ENCODE results near the gene OR52D1.
A peak's percentile ranks its signal among the peaks of the same experiment; 100 is the strongest.

OR52D1 gene

DNA sequence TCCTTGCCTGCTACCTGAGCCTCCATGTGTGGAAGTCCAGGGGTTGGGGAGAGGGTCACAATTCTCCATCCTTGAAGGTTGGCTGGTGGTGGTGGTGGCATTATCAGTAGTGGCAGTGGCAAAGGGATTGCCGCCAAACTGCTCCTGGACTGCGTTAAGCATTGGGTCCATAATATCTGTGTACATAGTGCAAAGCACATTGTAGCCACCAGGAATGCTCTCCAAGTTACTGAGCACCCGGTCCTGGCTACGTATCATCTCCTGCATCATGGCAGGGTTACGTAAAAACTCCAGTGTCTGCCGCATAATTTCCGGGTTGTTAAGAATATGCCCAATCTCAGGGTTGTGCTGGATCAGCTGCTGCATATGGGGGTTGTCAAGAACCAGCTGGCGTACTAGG is 20.1 kb downstream of the OR52D1 start:
- no peak for DNase-seq

DNA sequence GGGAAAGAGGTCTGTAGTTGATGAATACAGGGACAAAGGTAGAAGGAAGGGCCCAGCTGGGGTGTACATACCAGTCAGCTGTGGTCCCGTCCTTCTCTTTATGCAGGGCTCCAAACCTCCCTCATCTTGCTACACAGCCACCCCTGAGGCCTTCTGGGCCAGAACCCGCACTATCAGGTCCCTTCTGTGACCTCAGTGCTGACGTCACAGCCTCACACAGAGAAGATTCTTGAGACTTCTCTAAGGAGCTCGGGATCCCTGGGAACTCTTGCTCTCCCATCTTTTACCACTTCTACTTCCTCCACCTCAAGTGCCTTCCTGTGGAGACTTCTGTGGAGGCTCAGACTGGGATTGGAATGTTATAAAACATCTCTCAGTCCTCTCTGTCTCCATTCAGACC is 21.3 kb downstream of the OR52D1 start, which contains the start of gene UBQLN3:
Gene UBQLN3, minus strand, starts transcription at position 155 of the 400 bp plus-strand sequence. CDS start 399 bp downstream, outside the sequence.
- no peak for DNase-seq
- intact Hi-C loops (cut with DNase I): no loop called here

More for the DNA sequence above, 20.1 kb downstream of the OR52D1 start:
- intact Hi-C loops (cut with DNase I): no loop called here

DNA sequence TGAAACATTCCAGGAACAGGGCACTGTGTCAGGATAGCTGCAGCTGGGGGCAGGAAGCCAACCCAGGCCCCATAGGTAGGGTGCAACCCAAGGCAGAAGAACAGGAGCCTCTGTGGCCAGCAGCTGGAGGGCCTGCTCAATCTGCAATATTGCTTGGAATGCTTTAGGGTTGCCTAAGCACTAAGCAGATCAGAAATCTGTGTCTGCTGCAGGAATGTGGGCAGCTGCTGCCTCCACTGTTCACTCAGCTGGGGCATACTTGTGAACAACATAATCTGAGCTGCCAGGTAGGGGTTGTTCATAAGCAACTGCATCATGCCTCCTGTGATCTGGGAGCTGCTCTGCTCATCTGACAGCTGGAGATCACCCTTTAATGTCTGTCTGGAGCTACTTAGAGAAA is 26.4 kb downstream of the OR52D1 start:
- no peak for DNase-seq
- intact Hi-C loops (cut with DNase I): no loop called here

DNA sequence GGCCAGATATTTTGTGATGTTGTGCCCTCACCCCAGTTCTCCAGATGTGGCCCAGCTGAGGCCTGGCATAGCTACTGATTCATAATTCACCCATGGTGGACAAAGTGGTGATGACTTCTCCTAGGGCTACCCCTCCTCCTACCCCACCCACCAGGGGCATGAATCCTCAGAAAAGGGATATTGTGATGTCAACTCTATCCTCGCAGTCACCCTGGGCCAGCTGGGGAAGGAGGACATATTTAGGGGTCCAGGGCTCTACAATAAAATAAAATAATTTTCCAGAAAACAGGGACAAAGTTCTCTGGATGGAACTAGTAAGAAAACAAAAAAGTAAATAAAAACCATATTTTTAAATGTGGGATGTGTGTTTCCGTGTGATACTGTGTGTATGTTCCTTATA is 28.1 kb downstream of the OR52D1 start, which contains the start of gene UBQLNL:
Gene UBQLNL, minus strand, starts transcription at position 101 of the 400 bp plus-strand sequence. CDS start 258 bp downstream, outside the sequence.
- DNase-seq: no peak
- intact Hi-C loops (cut with DNase I): no loop called here

DNA sequence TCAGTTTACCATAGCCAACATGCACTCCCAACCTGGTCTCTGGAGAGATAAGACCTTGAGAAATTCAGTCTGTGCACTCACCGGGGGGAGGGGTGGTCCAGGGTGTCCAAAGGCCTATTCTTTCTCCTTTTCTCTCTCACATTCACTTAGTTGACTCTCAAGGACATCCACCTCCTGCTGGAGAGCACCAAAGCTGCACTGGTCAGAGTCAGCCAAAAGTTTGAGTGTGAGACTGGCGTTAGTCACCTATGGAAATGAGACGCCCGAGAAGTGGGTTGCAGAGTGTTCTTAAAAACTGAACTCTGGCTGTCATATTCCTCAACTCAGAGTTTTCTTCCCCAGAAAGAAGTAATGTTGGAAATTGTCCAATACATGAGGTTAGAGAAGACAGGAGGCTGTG is 33.1 kb downstream of the OR52D1 start:
- no peak for DNase-seq
- intact Hi-C loops (cut with DNase I): no loop called here

DNA sequence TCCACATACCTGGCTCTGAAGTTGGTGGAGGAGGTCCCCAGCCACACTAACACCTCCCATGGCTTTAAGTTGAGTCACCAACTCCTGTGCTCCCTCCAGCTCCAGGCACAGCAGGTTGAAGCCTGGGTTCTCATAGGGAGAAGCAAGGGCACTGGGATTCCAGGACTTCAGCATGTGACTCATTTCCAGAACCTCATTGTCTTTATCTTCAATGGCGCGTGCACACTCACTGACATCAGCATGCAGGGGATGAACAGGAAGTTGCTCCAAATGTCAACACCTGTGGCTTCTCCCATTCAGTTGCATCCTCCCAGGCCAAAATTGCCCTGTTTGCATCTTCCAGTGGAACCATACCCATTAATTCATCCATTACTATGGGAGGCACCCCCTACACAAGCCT is 33.8 kb downstream of the OR52D1 start:
- intact Hi-C loops (cut with DNase I): no loop called here
- no peak for DNase-seq

DNA sequence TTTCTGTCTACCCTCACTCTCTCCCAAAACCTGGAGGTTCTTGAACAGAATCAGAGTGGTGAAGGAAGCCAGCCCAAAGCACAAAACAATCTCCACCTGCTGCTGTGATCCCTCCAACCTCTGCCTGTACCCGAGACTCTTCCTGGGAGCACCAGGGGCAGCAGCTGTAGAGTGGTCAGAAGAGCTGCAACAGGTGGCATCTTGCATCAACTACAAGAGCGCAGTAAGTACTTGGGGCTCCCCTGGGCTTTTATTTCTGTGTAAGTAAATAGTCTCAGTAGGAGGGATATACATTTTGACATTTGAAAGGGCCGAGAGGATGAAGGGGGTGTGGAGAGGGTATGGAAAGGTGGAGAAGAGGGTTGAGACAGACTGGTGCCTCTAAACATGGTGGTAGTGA is 36.3 kb downstream of the OR52D1 start:
- no peak for DNase-seq
- intact Hi-C loops (cut with DNase I): no loop called here

DNA sequence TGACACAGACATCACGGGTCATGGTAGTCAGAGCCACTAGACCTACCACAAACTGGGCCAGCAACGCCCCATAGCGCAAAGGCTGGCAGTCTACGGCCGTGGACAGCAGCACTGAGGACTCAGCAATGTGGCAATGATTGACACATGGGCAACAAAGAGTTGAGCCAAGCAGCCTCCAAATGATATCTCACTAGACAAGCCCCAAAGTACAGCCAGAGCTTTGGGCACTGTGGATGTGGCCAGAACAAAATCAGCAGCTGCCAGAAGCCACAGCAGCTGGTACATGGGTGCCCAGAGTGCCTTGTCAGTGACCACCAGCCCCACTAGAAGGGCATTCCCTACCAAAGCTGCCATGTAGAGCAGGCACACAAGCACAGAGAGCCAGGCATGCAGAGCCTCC is 39.2 kb downstream of the OR52D1 start:
- intact Hi-C loops (cut with DNase I): no loop called here

DNA sequence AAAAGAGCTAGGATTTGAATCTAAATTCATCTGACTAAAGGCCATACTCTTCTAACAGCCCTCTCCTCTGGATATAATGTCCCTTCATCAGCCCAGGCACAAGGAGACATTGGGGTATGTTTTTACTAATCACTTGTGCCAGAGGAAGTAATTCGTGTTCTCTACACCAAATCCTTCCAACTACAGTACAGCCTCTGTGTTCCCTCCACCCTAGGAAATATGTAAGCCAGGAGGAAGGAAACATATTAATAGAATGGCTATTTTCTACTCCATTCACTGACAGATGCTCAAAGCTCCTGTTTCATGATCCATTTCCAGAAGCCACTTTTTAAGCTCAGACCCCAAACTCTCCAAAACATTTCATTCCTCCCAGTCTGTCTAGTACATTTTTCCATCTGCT is 40.0 kb downstream of the OR52D1 start:
- no peak for DNase-seq
- intact Hi-C loops (cut with DNase I): no loop called here

More for the DNA sequence above, 39.2 kb downstream of the OR52D1 start:
- DNase-seq: peak in 1 of 10 donors; percentile 54

DNA sequence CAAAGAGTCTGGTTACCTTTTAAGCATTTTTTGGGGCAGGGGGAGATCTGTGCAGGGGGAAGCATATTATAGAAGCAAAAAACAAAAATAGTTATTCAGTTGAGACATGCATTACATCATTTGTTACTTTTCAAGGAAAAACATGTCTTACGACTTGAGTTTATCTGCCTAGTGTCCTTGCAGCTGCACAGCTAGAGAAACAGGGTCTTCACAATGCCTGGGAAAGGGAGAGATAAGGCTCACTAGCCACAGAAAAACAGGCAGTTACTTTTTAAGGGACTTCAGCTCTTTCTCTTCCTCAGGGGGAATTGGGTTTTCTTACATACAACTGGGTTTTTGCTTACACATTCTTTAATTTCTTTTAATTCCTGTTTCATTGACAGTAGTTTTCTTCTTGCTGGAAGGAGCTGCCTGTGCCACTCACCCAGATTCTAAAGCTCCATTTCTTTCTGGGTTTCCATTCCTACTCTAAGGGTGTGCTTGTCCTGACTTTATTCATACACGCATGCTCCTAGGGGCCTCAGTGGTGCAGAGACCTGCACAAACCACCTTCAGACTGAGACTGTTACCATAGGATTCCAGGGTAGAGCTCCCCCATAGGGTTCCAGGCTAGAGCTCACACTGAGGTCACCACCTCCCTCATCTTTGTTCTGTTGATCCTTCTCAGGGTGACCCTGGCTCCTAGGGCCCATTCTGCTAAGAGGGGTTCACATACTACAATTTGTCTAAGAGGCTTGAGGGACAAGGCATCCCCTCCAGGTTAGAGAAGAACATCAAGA is 42.8 kb downstream of the OR52D1 start:
- no peak for DNase-seq
- intact Hi-C loops (cut with DNase I): no loop called here

DNA sequence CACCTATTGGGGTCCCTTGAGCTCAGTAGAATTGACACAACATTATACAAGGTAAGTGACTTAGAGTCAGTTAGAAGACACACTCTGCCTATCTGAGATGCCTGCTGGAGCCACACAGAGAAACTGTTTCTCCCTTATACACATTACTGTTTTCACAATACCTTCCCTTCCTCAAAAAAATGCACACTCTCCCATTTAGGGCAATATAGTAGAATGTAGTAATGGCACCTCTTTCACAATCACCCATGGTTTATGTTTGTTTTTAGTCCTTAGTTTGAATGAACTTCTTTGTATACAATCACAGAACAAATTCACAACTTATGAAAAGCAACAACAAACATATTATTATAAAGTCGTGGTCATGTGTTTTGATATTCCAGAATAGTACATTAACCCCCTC is 45.6 kb downstream of the OR52D1 start:
- no peak for DNase-seq
- intact Hi-C loops (cut with DNase I): no loop called here

DNA sequence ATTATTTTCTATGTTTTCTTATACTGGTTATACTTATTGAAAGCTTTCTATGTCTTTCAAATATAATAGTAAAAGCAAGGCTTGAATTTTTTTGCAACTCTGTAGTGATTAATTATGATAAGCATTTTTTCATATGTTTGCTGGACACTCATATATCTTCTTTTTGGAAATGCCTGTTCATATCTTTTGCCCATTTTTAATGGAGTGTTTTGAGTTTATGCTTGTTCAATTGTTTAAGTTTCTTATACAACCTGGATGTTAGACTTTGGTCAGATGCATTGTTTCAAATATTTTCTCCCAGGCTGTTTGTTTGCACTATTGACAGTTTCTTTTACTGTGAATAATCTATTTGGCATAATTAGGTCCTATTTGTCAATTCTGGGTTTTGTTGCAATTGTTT is 48.0 kb downstream of the OR52D1 start:
- intact Hi-C loops (cut with DNase I): no loop called here
- DNase-seq: no peak
